ENCODE measurements around the gene PAPSS2.

Gene PAPSS2

GRCh38 chr10:87750817-87751216, 91.1 kb downstream of the PAPSS2 start:
- DNase-seq (ENCODE audit: low read depth) = no peak

- no peak for DNase-seq (ENCODE audit: low read depth)
These were observed 91.6 kb downstream of the PAPSS2 start for GRCh38 chr10:87751274-87751673.

GRCh38 chr10:87752566-87752965, 92.9 kb downstream of the PAPSS2 start:
- DNase-seq (ENCODE audit: low read depth) = no peak

GRCh38 chr10:87753995-87754866, 94.6 kb downstream of the PAPSS2 start:
- no peak for DNase-seq (ENCODE audit: low read depth)

GRCh38 chr10:87757685-87758084, 98.0 kb downstream of the PAPSS2 start:
- no peak for DNase-seq (ENCODE audit: low read depth)

- DNase-seq (ENCODE audit: low read depth) = no peak
These were observed 99.9 kb downstream of the PAPSS2 start for GRCh38 chr10:87759551-87759950.

GRCh38 chr10:87760195-87760905, 100.7 kb downstream of the PAPSS2 start:
- DNase-seq (ENCODE audit: low read depth) = no peak

GRCh38 chr10:87761153-87761552, 101.5 kb downstream of the PAPSS2 start:
- no peak for DNase-seq (ENCODE audit: low read depth)

GRCh38 chr10:87761892-87762291, 102.2 kb downstream of the PAPSS2 start:
- no peak for DNase-seq (ENCODE audit: low read depth)

- DNase-seq (ENCODE audit: low read depth) = no peak
These were observed 103.6 kb downstream of the PAPSS2 start for GRCh38 chr10:87763086-87763861.

GRCh38 chr10:87764072-87764934, 104.6 kb downstream of the PAPSS2 start:
- no peak for DNase-seq (ENCODE audit: low read depth)

GRCh38 chr10:87765666-87766376, 106.1 kb downstream of the PAPSS2 start:
- DNase-seq (ENCODE audit: low read depth) = no peak

- no peak for DNase-seq (ENCODE audit: low read depth)
These were observed 107.6 kb downstream of the PAPSS2 start for GRCh38 chr10:87767253-87767652.

- no peak for DNase-seq (ENCODE audit: low read depth)
These were observed 112.3 kb downstream of the PAPSS2 start for GRCh38 chr10:87771871-87772500.

GRCh38 chr10:87775766-87776165, 116.1 kb downstream of the PAPSS2 start:
- no peak for DNase-seq (ENCODE audit: low read depth)

GRCh38 chr10:87776328-87776727, 116.7 kb downstream of the PAPSS2 start:
- no peak for DNase-seq (ENCODE audit: low read depth)

- no peak for DNase-seq (ENCODE audit: low read depth)
These were observed 121.9 kb downstream of the PAPSS2 start for GRCh38 chr10:87781545-87781944.

- DNase-seq (ENCODE audit: low read depth) = no peak
These were observed 123.0 kb downstream of the PAPSS2 start for GRCh38 chr10:87782721-87783120.

GRCh38 chr10:87786421-87786820, 126.7 kb downstream of the PAPSS2 start:
- DNase-seq (ENCODE audit: low read depth) = no peak

- no peak for DNase-seq (ENCODE audit: low read depth)
These were observed 130.5 kb downstream of the PAPSS2 start for GRCh38 chr10:87790185-87790584.
